Measurements from ENCODE around the gene SLC30A1.

GRCh38 chr1:211527888-211528287, 51.1 kb downstream of the SLC30A1 start:
- TF ChIP-seq CTCF (IDR thresholded peaks at IDR 0.05 in 4 of 5, conservative IDR thresholded peaks at IDR 0.05 in 1 of 5) (no peak), POLR2A (IDR thresholded peaks at IDR 0.05) (no peak)
